HepG2 (cell line): ENCODE results near the gene SBSN. TPM values are rescaled to one million over a fixed set of nuclear protein-coding genes. Genes with fewer than 3 reads are reported as not detected.
A peak's percentile ranks its signal among the peaks of the same experiment; 100 is the strongest.

Experiments used
- ASH2L ChIP-seq: fragments of 300-600, 200-600 bp; sonication (generic); IDR thresholded peaks from 2 replicates; pipeline ENCODE4 v1.7.0; 2017; ENCODE audit warnings: low read depth, mild to moderate bottlenecking, moderate library complexity, mixed read lengths, low read length; ENCODE audit not compliant: insufficient read length
- FOXO4 ChIP-seq: sonication (generic); formaldehyde crosslinking; conservative IDR thresholded peaks from 2 replicates; pipeline ENCODE4 v1.8.1; 2023; ENCODE audit warnings: missing genetic modification reagents
- KDM1A ChIP-seq: IDR thresholded peaks from 2 replicates; pipeline ENCODE4 v1.6.1; 2016; ENCODE audit warnings: missing compliant biosample characterization
- MEIS1 ChIP-seq: sonication (generic); formaldehyde crosslinking; IDR thresholded peaks from 2 replicates; pipeline ENCODE4 v1.9.0; 2021; ENCODE audit warnings: mild to moderate bottlenecking, missing genetic modification reagents, moderate library complexity, borderline replicate concordance
- SALL2 ChIP-seq: sonication (generic); formaldehyde crosslinking; IDR thresholded peaks from 2 replicates; pipeline ENCODE4 v1.8.1; 2023; ENCODE audit warnings: mild to moderate bottlenecking, missing genetic modification reagents, inconsistent platforms
- TEAD3 ChIP-seq: optimal IDR thresholded peaks from 2 replicates; pipeline ENCODE3; 2016; ENCODE audit warnings: borderline replicate concordance
- XRCC5 ChIP-seq: fragments of 200-400 bp; formaldehyde crosslinking; optimal IDR thresholded peaks from 2 replicates; pipeline ENCODE3; 2017; ENCODE audit warnings: mild to moderate bottlenecking, low read length
- ZNF121 ChIP-seq: sonication (generic); formaldehyde crosslinking; IDR thresholded peaks from 2 replicates; pipeline ENCODE4 v1.5.0; 2020; ENCODE audit warnings: mild to moderate bottlenecking, missing genetic modification reagents
- ZNF251 ChIP-seq: sonication (generic); formaldehyde crosslinking; IDR thresholded peaks from 2 replicates; pipeline ENCODE4 v1.9.0; 2021; ENCODE audit warnings: mild to moderate bottlenecking, missing genetic modification reagents
- ZNF329 ChIP-seq: sonication (generic); formaldehyde crosslinking; IDR thresholded peaks from 2 replicates; pipeline ENCODE4 v1.9.0; 2021; ENCODE audit warnings: low read depth, mild to moderate bottlenecking, missing genetic modification reagents
- ZNF34 ChIP-seq: sonication (generic); formaldehyde crosslinking; IDR thresholded peaks from 2 replicates; pipeline ENCODE4 v1.4.0; 2020; ENCODE audit warnings: mild to moderate bottlenecking, missing genetic modification reagents, borderline replicate concordance
- ZSCAN22 ChIP-seq: sonication (generic); formaldehyde crosslinking; IDR thresholded peaks from 2 replicates; pipeline ENCODE4 v1.4.0; 2020; ENCODE audit warnings: mild to moderate bottlenecking, missing genetic modification reagents
- polyA plus RNA-seq, 8 experiments: library from polyadenylated mRNA; depleted of rRNA in 3 of 8; stranded (reverse) in 7 of 8; unstranded in 1 of 8; fragments of >200 nt; fragmentation: Illumina TruSeq in 4 of 8; extraction: Trizol in 4 of 8; gene quantifications; 2 replicates each; pipeline versions ENCODE4 v1.2.1 to v1.2.3, GENCODE V29; 2011 to 2016; ENCODE audit warnings: low read depth in 4 of 8, missing spikeins in 1 of 8, mixed read lengths in 1 of 8; ENCODE audit not compliant: insufficient read depth in 1 of 8
- total RNA-seq, 5 experiments: library from RNA; depleted of rRNA; stranded (reverse); fragments of >200 nt; fragmentation: Illumina TruSeq; extraction: Trizol; gene quantifications; 2 replicates each; pipeline ENCODE4 v1.2.3, GENCODE V29; 2016; ENCODE audit warnings: low read depth in 1 of 5
- TF ChIP-seq, protein P1 (sequence below), 2 experiments: sonication (generic) in 1 of 2; formaldehyde crosslinking in 1 of 2; IDR thresholded peaks; 2 replicates each; pipeline versions ENCODE4 v1.4.0 to v1.6.1; 2016 to 2020; ENCODE audit warnings: borderline replicate concordance in 1 of 2, low read depth in 1 of 2, mild to moderate bottlenecking in 1 of 2, missing genetic modification reagents in 1 of 2
- TF ChIP-seq, protein P2 (sequence below): sonication (generic); formaldehyde crosslinking; IDR thresholded peaks from 2 replicates; pipeline ENCODE4 v1.5.1; 2020; ENCODE audit warnings: missing genetic modification reagents, mild to moderate bottlenecking, borderline replicate concordance
- TF ChIP-seq, protein P3 (sequence below): sonication (generic); formaldehyde crosslinking; IDR thresholded peaks from 2 replicates; pipeline ENCODE4 v1.5.0; 2020; ENCODE audit warnings: mild to moderate bottlenecking, missing genetic modification reagents, borderline replicate concordance
- TF ChIP-seq, protein P4 (sequence below): sonication (generic); formaldehyde crosslinking; IDR thresholded peaks from 2 replicates; pipeline ENCODE4 v1.5.0; 2020; ENCODE audit warnings: missing genetic modification reagents

SBSN gene
- total and polyA plus RNA-seq, 2 of the 13 experiments (the other 11 are each of a cell fraction or from before 2014, with no cell fraction given), result not detected

- TF ChIP-seq, protein P1, sequence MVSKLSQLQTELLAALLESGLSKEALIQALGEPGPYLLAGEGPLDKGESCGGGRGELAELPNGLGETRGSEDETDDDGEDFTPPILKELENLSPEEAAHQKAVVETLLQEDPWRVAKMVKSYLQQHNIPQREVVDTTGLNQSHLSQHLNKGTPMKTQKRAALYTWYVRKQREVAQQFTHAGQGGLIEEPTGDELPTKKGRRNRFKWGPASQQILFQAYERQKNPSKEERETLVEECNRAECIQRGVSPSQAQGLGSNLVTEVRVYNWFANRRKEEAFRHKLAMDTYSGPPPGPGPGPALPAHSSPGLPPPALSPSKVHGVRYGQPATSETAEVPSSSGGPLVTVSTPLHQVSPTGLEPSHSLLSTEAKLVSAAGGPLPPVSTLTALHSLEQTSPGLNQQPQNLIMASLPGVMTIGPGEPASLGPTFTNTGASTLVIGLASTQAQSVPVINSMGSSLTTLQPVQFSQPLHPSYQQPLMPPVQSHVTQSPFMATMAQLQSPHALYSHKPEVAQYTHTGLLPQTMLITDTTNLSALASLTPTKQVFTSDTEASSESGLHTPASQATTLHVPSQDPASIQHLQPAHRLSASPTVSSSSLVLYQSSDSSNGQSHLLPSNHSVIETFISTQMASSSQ (IDR thresholded peaks at IDR 0.05; ENCODE audit: low read depth), result no peak
- TF ChIP-seq, protein P1 (CRISPR knock-in tag; IDR thresholded peaks at IDR 0.05; ENCODE audit: borderline replicate concordance), result 0 out of 2 replicates have a peak, but pooled peaks have one; percentile 31
- no peak for TF ChIP-seq TEAD3 (CRISPR knock-in tag)
- peak; percentile 82 for TF ChIP-seq XRCC5
- TF ChIP-seq, protein P2, sequence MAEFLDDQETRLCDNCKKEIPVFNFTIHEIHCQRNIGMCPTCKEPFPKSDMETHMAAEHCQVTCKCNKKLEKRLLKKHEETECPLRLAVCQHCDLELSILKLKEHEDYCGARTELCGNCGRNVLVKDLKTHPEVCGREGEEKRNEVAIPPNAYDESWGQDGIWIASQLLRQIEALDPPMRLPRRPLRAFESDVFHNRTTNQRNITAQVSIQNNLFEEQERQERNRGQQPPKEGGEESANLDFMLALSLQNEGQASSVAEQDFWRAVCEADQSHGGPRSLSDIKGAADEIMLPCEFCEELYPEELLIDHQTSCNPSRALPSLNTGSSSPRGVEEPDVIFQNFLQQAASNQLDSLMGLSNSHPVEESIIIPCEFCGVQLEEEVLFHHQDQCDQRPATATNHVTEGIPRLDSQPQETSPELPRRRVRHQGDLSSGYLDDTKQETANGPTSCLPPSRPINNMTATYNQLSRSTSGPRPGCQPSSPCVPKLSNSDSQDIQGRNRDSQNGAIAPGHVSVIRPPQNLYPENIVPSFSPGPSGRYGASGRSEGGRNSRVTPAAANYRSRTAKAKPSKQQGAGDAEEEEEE (CRISPR knock-in tag), result no peak
- TF ChIP-seq SALL2 (CRISPR knock-in tag), result 0 out of 2 replicates have a peak, but pooled peaks have one; percentile 30
- no peak for TF ChIP-seq ASH2L
- TF ChIP-seq FOXO4, result no peak
- no peak for TF ChIP-seq ZNF251
- TF ChIP-seq, protein P3, sequence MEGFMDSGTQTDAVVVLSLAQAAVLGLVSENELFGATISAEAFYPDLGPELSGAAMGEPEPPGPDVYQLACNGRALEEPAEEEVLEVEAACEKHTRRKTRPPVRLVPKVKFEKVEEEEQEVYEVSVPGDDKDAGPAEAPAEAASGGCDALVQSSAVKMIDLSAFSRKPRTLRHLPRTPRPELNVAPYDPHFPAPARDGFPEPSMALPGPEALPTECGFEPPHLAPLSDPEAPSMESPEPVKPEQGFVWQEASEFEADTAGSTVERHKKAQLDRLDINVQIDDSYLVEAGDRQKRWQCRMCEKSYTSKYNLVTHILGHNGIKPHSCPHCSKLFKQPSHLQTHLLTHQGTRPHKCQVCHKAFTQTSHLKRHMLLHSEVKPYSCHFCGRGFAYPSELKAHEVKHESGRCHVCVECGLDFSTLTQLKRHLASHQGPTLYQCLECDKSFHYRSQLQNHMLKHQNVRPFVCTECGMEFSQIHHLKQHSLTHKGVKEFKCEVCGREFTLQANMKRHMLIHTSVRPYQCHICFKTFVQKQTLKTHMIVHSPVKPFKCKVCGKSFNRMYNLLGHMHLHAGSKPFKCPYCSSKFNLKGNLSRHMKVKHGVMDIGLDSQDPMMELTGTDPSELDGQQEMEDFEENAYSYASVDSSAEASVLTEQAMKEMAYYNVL (CRISPR knock-in tag), result no peak
- TF ChIP-seq ZNF121 (CRISPR knock-in tag), result no peak
- 0 out of 2 replicates have a peak, but pooled peaks have one; percentile 41 for TF ChIP-seq ZNF34 (CRISPR knock-in tag)
- TF ChIP-seq MEIS1, result 0 out of 2 replicates have a peak, but pooled peaks have one; percentile 21
- TF ChIP-seq, protein P4, sequence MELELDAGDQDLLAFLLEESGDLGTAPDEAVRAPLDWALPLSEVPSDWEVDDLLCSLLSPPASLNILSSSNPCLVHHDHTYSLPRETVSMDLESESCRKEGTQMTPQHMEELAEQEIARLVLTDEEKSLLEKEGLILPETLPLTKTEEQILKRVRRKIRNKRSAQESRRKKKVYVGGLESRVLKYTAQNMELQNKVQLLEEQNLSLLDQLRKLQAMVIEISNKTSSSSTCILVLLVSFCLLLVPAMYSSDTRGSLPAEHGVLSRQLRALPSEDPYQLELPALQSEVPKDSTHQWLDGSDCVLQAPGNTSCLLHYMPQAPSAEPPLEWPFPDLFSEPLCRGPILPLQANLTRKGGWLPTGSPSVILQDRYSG (CRISPR knock-in tag), result no peak
- no peak for TF ChIP-seq ZSCAN22 (CRISPR knock-in tag)
- TF ChIP-seq KDM1A, result no peak
- no peak for TF ChIP-seq ZNF329 (CRISPR knock-in tag)
Measured at GRCh38 chr19:35495107-35496064, 32.7 kb downstream of the SBSN start (continued).
